Astrocyte (in vitro differentiated cells and primary cell): ENCODE measurements around the gene MALT1. TPM values are rescaled to one million over a fixed set of nuclear protein-coding genes. Genes with fewer than 3 reads are reported as not detected.

Source experiments
- DNase-seq: peaks from one replicate; pipeline ENCODE4 v3.0.0-alpha.2; 2010; ENCODE audit warnings: low read depth
- FAIRE-seq: peaks from 2 replicates; lab custom pipeline; 2011; peaks lifted over from hg19 to GRCh38; lab: Jason Lieb, UNC
- H2AFZ ChIP-seq: 2 replicates; pipeline ENCODE4 v1.6.0; 2012; ENCODE audit warnings: low read depth, low read length, inconsistent platforms
- H3K27ac ChIP-seq: 2 replicates; pipeline ENCODE4 v1.5.1; 2011; ENCODE audit warnings: low read depth, low read length, inconsistent platforms
- H3K27me3 ChIP-seq: 2 replicates; pipeline ENCODE4 v1.6.0; 2011; ENCODE audit warnings: low read length, inconsistent platforms; ENCODE audit not compliant: insufficient read depth
- H3K36me3 ChIP-seq: 2 replicates; pipeline ENCODE4 v1.5.1; 2011; ENCODE audit warnings: low read length, inconsistent platforms; ENCODE audit not compliant: insufficient read depth
- H3K4me1 ChIP-seq: 2 replicates; pipeline ENCODE4 v1.5.1; 2011; ENCODE audit warnings: low read length, inconsistent platforms; ENCODE audit not compliant: insufficient read depth
- H3K4me2 ChIP-seq: 2 replicates; pipeline ENCODE4 v1.6.0; 2012; ENCODE audit warnings: low read length, inconsistent platforms
- H3K4me3 ChIP-seq: 2 replicates; pipeline ENCODE4 v1.5.1; 2011; ENCODE audit warnings: low read depth, mild to moderate bottlenecking, low read length, inconsistent platforms; ENCODE audit not compliant: insufficient read depth
- H3K79me2 ChIP-seq: 2 replicates; pipeline ENCODE4 v1.6.0; 2012; ENCODE audit warnings: mild to moderate bottlenecking, low read length, inconsistent platforms; ENCODE audit not compliant: insufficient read depth
- H3K9ac ChIP-seq: 2 replicates; pipeline ENCODE4 v1.6.0; 2012; ENCODE audit warnings: mild to moderate bottlenecking, low read length, inconsistent platforms
- H3K9me3 ChIP-seq: 2 replicates; pipeline ENCODE4 v1.5.1; 2012; ENCODE audit warnings: low read depth, mild to moderate bottlenecking, low read length, inconsistent platforms; ENCODE audit not compliant: insufficient read depth
- H4K20me1 ChIP-seq: 2 replicates; pipeline ENCODE4 v1.6.0; 2012; ENCODE audit warnings: low read length, inconsistent platforms; ENCODE audit not compliant: insufficient read depth
- H3K27ac Mint-ChIP-seq: one replicate; pipeline ENCODE4 v1.8.0; 2021; ENCODE audit warnings: mild to moderate bottlenecking, mixed read lengths; ENCODE audit not compliant: unreplicated experiment
- H3K27me3 Mint-ChIP-seq: one replicate; pipeline ENCODE4 v1.8.0; 2021; ENCODE audit warnings: low read depth, mixed read lengths; ENCODE audit not compliant: unreplicated experiment
- H3K36me3 Mint-ChIP-seq: one replicate; pipeline ENCODE4 v1.8.0; 2021; ENCODE audit warnings: low read depth, mixed read lengths; ENCODE audit not compliant: unreplicated experiment
- H3K4me1 Mint-ChIP-seq: one replicate; pipeline ENCODE4 v1.8.0; 2021; ENCODE audit warnings: low read depth, mixed read lengths; ENCODE audit not compliant: unreplicated experiment
- H3K4me3 Mint-ChIP-seq: one replicate; pipeline ENCODE4 v1.8.0; 2021; ENCODE audit warnings: mild to moderate bottlenecking, moderate library complexity, mixed read lengths; ENCODE audit not compliant: unreplicated experiment
- H3K9me3 Mint-ChIP-seq: one replicate; pipeline ENCODE4 v1.8.0; 2021; ENCODE audit warnings: mild to moderate bottlenecking, mixed read lengths; ENCODE audit not compliant: unreplicated experiment
- EZH2 ChIP-seq: IDR thresholded peaks from 2 replicates; pipeline ENCODE4 v1.6.1; 2012; ENCODE audit warnings: mild to moderate bottlenecking, low read length, inconsistent platforms; ENCODE audit not compliant: insufficient read depth
- total RNA-seq: library from RNA; stranded (reverse); gene quantifications from 2 replicates; pipeline ENCODE4 v1.2.1, GENCODE V29; 2021
- TF ChIP-seq, protein P1 (sequence below): IDR thresholded peaks from 2 replicates; pipeline ENCODE4 v1.5.1; 2011; ENCODE audit warnings: low read depth, mild to moderate bottlenecking, inconsistent platforms, low read length, moderate library complexity; ENCODE audit not compliant: insufficient read depth

MALT1 gene
- total RNA-seq, 1 donor from 2014 or later = 40.3 TPM

DNA sequence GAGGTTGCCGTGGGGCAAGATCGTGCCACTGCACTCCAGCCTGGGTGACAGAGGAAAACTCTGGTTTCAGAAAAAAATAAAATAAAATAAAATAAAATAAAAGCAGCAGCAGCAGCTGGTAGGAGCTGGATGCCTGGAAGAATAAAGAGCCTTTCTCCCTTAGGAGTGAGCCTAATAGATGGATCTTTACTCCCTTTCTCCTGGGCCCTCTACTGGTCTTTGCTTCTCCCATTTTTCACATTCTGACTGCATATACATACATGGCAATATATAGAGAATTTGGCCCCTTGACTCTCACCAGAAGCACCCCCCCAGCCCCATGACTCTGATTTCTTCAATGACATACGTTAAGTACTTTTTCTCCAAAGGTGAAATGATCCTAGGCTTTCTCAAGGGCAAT, 9.8 kb upstream of the MALT1 start:
- Mint-ChIP-seq H3K4me3 (no peak overlapping the region), H3K27me3 (peaks cover 3% of the 10 kb centered on the region), H3K4me1 (peaks cover 13% of the 10 kb centered on the region), H3K27ac (no peak overlapping the region), H3K36me3 (peaks cover 2% of the 10 kb centered on the region), H3K9me3 (peaks cover 6% of the 10 kb centered on the region)
- H3K79me2 ChIP-seq = no peaks in the 10 kb centered on the region
- no peak for DNase-seq
- no peaks in the 10 kb centered on the region for H3K36me3 ChIP-seq
- H2AFZ ChIP-seq = no peak overlapping the region
- no peak overlapping the region for H3K4me3 ChIP-seq
- H3K9me3 ChIP-seq = no peaks in the 10 kb centered on the region
- FAIRE-seq = no peak
- H3K4me1 ChIP-seq = peaks cover 4% of the 10 kb centered on the region
- H3K27ac ChIP-seq = no peak overlapping the region
- no peak overlapping the region for H3K4me2 ChIP-seq
- no peak overlapping the region for H3K9ac ChIP-seq
- no peaks in the 10 kb centered on the region for H3K27me3 ChIP-seq
- no peaks in the 10 kb centered on the region for H4K20me1 ChIP-seq
- TF ChIP-seq, protein P1, sequence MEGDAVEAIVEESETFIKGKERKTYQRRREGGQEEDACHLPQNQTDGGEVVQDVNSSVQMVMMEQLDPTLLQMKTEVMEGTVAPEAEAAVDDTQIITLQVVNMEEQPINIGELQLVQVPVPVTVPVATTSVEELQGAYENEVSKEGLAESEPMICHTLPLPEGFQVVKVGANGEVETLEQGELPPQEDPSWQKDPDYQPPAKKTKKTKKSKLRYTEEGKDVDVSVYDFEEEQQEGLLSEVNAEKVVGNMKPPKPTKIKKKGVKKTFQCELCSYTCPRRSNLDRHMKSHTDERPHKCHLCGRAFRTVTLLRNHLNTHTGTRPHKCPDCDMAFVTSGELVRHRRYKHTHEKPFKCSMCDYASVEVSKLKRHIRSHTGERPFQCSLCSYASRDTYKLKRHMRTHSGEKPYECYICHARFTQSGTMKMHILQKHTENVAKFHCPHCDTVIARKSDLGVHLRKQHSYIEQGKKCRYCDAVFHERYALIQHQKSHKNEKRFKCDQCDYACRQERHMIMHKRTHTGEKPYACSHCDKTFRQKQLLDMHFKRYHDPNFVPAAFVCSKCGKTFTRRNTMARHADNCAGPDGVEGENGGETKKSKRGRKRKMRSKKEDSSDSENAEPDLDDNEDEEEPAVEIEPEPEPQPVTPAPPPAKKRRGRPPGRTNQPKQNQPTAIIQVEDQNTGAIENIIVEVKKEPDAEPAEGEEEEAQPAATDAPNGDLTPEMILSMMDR = no peak
- TF ChIP-seq EZH2 = no peak

DNA sequence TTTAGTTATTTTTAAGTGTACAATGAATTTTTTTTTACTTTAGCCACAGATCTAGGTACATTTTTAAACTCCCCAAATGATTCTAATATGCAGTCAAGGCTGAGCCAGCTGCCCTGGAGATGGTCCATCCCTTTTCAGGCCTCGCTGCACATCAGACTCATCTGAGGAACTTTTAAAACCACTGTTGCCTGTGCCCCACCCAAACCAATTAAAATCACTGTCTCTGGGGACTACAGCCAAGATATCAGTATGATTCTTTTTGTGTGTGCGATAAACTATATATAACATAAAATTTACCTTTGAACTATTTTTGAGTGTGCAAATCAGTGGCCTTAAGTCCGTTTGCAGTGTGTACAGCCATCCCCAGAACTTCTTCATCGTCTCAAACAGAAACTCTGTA, 9.1 kb upstream of the MALT1 start:
- Histone ChIP-seq H4K20me1 (no peaks in the 10 kb centered on the region), H3K36me3 (no peaks in the 10 kb centered on the region), H3K9me3 (no peaks in the 10 kb centered on the region), H3K4me2 (no peak overlapping the region), H3K79me2 (no peaks in the 10 kb centered on the region), H3K9ac (no peak overlapping the region), H3K4me3 (no peak overlapping the region), H3K27me3 (no peaks in the 10 kb centered on the region), H2AFZ (no peak overlapping the region), H3K27ac (no peak overlapping the region), H3K4me1 (peaks cover 4% of the 10 kb centered on the region)
- H3K9me3 Mint-ChIP-seq = peaks cover 3% of the 10 kb centered on the region
- peaks cover 3% of the 10 kb centered on the region for H3K27me3 Mint-ChIP-seq
- peaks cover 14% of the 10 kb centered on the region for H3K4me1 Mint-ChIP-seq
- DNase-seq (no peak), FAIRE-seq (no peak)
- H3K36me3 Mint-ChIP-seq = peaks cover 2% of the 10 kb centered on the region
- no peak overlapping the region for H3K4me3 Mint-ChIP-seq
- TF ChIP-seq EZH2 = no peak
- TF ChIP-seq, protein P1 = no peak
- H3K27ac Mint-ChIP-seq = no peak overlapping the region

DNA sequence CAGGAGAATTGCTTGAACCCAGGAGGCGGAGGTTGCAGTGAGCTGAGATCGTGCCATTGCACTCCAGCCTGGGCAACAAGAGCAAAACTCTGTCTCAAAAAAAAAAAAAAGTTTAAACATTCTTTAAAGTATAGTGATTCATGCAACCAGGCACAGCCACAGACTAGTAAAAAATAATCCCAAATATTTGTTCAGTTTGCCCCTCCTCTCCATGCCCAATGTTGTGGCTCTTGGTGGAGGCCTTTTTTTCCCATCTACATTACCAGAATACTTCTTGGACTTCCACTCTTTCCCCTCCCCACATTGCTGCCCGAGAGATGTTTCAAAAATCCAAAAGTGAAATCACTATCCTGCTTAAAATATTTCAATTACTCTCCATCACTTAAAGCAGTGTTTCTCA, 5.1 kb upstream of the MALT1 start:
- no peak for FAIRE-seq
- H3K4me3 ChIP-seq = no peak overlapping the region
- H3K4me2 ChIP-seq = no peak overlapping the region
- no peak overlapping the region for H3K4me3 Mint-ChIP-seq
- peak; percentile 23 for DNase-seq
- no peaks in the 10 kb centered on the region for H3K36me3 ChIP-seq
- H3K27ac ChIP-seq = no peak overlapping the region
- H2AFZ ChIP-seq = no peak overlapping the region
- peaks cover 3% of the 10 kb centered on the region for H3K27me3 Mint-ChIP-seq
- H3K27me3 ChIP-seq = no peaks in the 10 kb centered on the region
- no peaks in the 10 kb centered on the region for H3K79me2 ChIP-seq
- H4K20me1 ChIP-seq = no peaks in the 10 kb centered on the region
- no peak overlapping the region for H3K27ac Mint-ChIP-seq
- no peak overlapping the region for H3K9ac ChIP-seq
- TF ChIP-seq, protein P1 = no peak
- TF ChIP-seq EZH2 = no peak
- H3K9me3 Mint-ChIP-seq = peaks cover 2% of the 10 kb centered on the region
- H3K4me1 ChIP-seq = peaks cover 31% of the 10 kb centered on the region
- no peaks in the 10 kb centered on the region for H3K36me3 Mint-ChIP-seq
- no peaks in the 10 kb centered on the region for H3K9me3 ChIP-seq
- peaks cover 23% of the 10 kb centered on the region for H3K4me1 Mint-ChIP-seq
